GM18505 (cell line): ENCODE data around the gene CPNE7.

ENCODE experiments used
- ATAC-seq: cut with Tn5 transposase; IDR thresholded peaks from one replicate; pipeline ENCODE4 v1.9.1; 2021; ENCODE audit not compliant: unreplicated experiment
- POLR2A ChIP-seq: IDR thresholded peaks from 4 replicates; pipeline ENCODE4 v1.6.1; 2011; ENCODE audit warnings: borderline replicate concordance; ENCODE audit not compliant: insufficient read depth, insufficient read length; ENCODE audit errors: extremely low read depth

The CPNE7 gene

GRCh38 chr16:89602273-89602951, 26.9 kb downstream of the CPNE7 start:
- no peak for TF ChIP-seq POLR2A
- ATAC-seq, result no peak

- TF ChIP-seq POLR2A, result no peak
- ATAC-seq, result no peak
Measured at GRCh38 chr16:89602952-89603590, 27.5 kb downstream of the CPNE7 start.

DNA sequence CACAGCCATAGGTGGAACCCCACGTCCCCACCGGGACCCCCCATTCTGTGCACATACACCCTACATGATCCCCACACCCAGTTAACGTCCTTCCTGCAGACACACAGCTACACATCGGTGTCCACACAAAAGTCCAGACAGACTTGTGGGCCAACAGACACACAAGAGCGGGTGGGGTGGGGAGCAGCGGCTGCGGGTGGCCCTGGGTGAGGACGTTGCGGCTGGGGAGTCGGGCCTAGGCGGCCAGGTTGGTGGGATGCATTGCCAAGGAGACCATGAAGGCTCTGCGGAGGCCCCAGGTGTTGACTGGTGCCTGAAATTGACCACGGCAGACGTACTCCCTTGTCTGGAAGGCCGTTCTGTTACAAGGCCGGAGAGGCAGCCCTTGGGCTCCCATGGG, 29.2 kb downstream of the CPNE7 start:
- no peak for ATAC-seq

DNA sequence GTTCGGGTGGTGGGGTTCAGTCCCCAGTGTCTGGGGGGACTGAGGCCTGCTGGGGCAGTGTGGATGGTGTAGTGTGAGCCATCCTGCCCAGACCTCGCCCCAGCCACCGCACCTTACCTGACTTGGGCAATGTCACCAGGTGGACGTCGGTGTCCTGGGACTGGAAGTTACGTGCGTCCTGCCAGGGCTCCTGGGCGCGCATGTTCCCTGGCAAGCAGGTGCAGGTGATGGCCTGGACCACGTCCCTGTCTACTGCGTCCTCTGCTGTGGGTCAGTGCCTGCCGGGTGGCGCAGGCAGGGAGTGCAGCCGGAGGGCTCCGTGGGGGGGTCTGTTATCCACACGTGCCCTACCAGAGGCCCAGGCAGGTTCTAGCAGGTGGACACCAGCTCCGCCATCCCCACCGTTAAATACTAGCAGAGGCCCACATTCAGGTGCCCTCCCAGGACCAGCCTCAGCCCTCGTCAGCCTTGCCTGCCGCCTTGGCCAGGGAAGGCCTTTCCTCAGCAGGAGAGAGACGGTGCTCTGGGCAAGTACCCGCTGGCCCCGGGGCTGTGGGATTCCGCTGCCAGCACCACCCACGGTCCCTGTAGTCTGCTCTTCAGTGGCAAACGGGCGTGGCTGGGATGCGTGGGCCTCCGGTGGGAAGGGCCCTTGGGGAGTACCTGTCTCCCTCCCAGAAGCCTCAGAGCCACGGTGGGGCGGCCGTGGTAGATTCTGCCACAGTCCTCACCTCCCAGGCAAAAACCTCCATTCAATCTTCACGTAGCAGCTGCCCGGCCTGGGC, 29.8 kb downstream of the CPNE7 start:
- no peak for TF ChIP-seq POLR2A
- no peak for ATAC-seq

More for the DNA sequence above, 29.2 kb downstream of the CPNE7 start:
- no peak for TF ChIP-seq POLR2A

DNA sequence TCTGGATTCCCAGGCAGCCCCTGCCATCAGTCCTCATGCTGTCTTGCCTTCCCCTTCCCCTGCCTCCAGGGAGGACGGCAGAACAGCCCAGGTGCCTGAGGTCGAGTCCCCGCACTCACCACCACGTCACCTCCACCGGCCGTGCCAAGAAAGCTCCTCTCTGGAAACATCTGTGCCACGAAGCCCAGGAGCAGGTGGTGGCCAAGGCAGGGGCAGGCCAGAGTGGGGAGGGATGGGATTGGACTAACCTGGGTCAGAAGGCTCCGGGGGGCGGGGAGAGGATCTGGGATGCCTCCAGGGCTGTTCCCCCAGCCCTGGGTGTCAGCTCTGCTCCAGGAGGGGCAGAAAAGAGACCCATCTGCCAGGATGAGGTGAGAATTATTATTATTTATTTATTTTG, 30.4 kb downstream of the CPNE7 start:
- ATAC-seq, result no peak
- no peak for TF ChIP-seq POLR2A

DNA sequence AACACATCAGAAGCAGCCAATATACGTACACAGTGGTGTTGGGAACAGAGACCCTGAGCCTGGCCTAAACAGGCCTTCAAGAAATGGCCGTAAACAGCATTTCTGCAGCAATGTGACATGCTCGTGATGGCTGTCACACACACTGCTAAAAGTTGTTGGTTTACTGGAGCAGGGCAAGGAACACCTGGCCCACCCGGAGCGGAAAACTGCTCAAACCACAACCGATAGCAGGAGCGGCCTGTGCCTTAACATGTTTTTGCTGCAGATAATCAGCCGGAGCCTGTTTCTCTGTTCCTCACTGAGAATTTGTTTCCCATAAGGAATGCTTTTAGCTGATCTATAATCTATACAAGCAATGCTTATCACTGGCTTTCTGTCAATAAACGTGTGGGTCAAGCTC, 31.9 kb downstream of the CPNE7 start:
- ATAC-seq, result no peak
- no peak for TF ChIP-seq POLR2A

DNA sequence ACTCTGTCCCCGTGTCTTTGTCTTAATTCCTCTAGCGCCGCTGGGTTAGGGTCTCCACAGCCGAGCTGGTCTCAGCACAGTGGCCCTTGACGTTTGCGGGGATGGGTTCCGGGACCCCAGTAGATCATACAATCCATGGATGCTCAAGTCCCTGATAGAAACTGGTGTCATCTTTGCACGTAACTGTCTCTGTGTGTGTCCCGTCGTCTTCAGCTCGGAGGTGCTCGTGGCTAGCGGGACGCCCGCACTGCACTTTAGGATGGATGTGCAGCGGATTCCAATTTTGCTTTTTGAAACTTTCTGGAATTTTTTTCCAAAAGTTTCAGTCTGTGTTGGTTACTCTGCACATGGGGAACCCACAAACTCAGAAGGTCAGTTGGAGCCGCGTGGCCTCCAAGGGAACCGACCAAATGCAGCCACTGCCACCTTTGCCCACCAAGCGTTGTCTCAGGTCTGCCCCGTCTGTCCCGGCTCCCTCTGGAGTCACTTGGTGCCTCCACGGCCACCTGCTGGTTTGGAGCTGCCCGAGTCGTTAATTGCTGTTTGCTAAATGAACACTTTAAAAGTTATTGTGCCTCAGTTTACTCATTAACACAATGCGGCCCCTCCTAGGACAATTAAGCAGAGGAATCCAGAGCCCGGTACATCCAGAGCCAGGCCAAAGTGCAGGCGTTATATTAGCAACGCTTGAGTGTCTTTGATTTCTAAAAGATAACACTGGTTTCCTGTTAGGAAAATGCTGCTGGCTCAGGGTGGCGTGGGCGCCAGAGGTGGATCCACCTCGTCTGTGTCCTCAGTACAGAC, 32.6 kb downstream of the CPNE7 start:
- no peak for ATAC-seq
- no peak for TF ChIP-seq POLR2A

GRCh38 chr16:89610108-89610453, 34.5 kb downstream of the CPNE7 start:
- no peak for ATAC-seq

GRCh38 chr16:89612415-89613166, 37.0 kb downstream of the CPNE7 start:
- ATAC-seq, result no peak
- no peak for TF ChIP-seq POLR2A

More at GRCh38 chr16:89610108-89610453, 34.5 kb downstream of the CPNE7 start:
- TF ChIP-seq POLR2A, result no peak

DNA sequence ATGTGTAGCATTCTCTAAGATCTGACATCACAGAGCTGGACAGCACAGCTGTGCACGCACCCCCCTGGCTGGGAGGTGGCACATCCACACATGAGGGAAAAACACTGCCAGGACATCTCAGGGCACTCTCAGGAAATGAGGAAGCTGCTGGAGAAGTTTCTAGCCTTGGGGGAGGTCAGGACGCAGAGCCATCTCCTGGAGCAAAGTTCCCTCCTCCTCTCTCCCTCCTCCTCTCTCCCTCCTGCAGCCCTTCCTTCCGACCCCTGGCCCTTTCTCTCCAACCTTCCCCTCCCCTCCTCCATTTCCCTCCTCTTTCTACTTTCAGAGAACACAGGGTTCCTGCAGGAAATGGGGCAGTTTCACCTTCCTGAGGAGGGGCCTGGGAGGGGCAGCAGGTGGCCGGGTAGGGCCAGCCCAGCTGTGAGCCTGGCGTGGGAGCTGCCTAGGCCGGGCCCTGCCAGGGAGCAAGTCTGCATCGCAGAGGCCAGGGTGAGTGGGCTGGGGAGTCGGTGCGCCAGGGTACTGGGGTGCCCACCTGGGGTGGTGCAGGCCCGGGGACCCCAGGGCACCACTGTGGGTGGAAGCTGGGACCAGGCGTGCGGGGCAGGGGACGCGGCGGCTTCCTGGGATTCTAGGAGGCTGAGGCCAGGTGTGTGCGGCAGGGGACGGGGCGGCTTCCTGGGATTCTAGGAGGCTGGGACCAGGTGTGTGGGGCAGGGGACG, 37.8 kb downstream of the CPNE7 start, which contains the start of gene DPEP1:
Gene DPEP1 (plus strand): TSS at position 412 of the 723 bp plus-strand sequence. CDS start 16,769 bp downstream, outside the sequence.
- TF ChIP-seq POLR2A, result no peak
- no peak for ATAC-seq

DNA sequence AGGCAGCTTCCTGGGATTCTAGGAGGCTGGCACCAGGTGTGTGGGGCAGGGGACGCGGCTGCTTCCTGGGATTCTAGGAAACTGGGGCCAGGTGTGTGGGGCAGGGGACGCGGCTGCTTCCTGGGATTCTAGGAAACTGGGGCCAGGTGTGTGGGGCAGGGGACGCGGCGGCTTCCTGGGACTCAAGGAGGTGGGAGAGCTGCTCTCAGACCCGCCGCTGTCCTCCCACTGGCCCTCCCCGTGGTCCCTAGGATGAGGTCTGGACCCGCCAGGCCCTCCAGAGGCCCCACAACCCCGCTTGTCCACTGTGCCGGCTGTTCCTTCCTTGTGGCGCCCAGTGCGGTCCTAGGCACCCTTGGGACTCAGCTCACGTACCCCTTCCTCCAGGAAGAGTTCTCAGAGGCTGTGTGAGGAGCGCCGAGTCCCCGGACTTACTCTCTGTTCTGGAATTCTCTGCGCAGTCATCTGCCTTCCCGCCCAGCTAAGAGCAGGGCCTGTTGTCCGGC, 38.4 kb downstream of the CPNE7 start:
- no peak for ATAC-seq
- no peak for TF ChIP-seq POLR2A

DNA sequence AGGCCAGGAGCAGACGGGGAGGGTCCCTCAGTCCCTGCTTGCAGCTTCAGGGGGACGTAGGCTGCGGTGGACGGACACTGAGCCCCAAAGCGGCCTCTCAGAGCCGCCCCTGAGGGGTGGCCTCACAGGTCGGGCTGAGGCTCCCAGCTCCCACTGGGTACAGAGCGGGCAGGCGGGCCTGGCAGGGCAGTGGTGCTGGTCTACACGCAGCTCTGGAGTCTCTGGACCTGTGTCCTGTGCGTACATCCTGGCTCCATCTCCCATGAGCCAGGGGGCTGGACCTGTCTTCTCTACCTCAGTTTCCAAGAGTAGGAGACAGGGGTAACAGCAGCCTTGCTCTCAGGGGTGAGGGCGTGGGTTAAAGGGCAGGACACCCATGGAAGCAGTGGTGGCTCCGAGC, 39.6 kb downstream of the CPNE7 start:
- no peak for ATAC-seq
- TF ChIP-seq POLR2A, result no peak

GRCh38 chr16:89615596-89616090, 40.1 kb downstream of the CPNE7 start:
- no peak for ATAC-seq
- TF ChIP-seq POLR2A, result no peak
